Smooth muscle cell (in vitro differentiated cells): ENCODE results near the gene SPTAN1. TPM values are rescaled to one million over a fixed set of nuclear protein-coding genes. Genes with fewer than 3 reads are reported as not detected.
A peak's percentile ranks its signal among the peaks of the same experiment; 100 is the strongest.

Experiments used
- DNase-seq: peaks from one replicate; lab custom pipeline; 2025; ENCODE audit not compliant: unreplicated experiment; lab: John Stamatoyannopoulos, UW
- H2AFZ ChIP-seq: fragments of 200-600 bp; sonication (generic); 2 replicates; pipeline ENCODE4 v1.6.0; 2016; ENCODE audit warnings: antibody characterized with exemption, low read depth, mild to moderate bottlenecking
- H3F3A ChIP-seq: fragments of 200-600 bp; sonication (generic); 2 replicates; pipeline ENCODE4 v1.6.0; 2017; ENCODE audit warnings: antibody characterized with exemption, low read depth
- H3K27ac ChIP-seq: fragments of 200-600 bp; sonication (generic); 2 replicates; pipeline ENCODE4 v1.5.1; 2016; ENCODE audit warnings: low read depth, mild to moderate bottlenecking
- H3K27me3 ChIP-seq: fragments of 200-600 bp; sonication (generic); 2 replicates; pipeline ENCODE4 v1.6.1; 2016; ENCODE audit warnings: low read depth, mild to moderate bottlenecking
- H3K36me3 ChIP-seq: fragments of 200-600 bp; sonication (generic); 2 replicates; pipeline ENCODE4 v1.5.1; 2016; ENCODE audit warnings: low read depth
- H3K4me1 ChIP-seq: fragments of 200-600 bp; sonication (generic); 2 replicates; pipeline ENCODE4 v1.5.1; 2016; ENCODE audit warnings: low read depth
- H3K4me2 ChIP-seq: fragments of 200-600 bp; sonication (generic); 2 replicates; pipeline ENCODE4 v1.6.0; 2016; ENCODE audit warnings: mild to moderate bottlenecking
- H3K4me3 ChIP-seq: fragments of 200-600 bp; sonication (generic); 2 replicates; pipeline ENCODE4 v1.5.1; 2016; ENCODE audit warnings: mild to moderate bottlenecking
- H3K79me2 ChIP-seq: fragments of 200-600 bp; sonication (generic); 2 replicates; pipeline ENCODE4 v1.6.0; 2016; ENCODE audit warnings: low read depth, mild to moderate bottlenecking
- H3K9ac ChIP-seq: fragments of 200-600 bp; sonication (generic); 2 replicates; pipeline ENCODE4 v1.6.0; 2016; ENCODE audit warnings: low read depth
- H3K9me3 ChIP-seq: fragments of 200-600 bp; sonication (generic); replicated peaks from 2 replicates; pipeline ENCODE4 v1.5.1; 2016; ENCODE audit warnings: low read depth
- H4K20me1 ChIP-seq: fragments of 200-600 bp; sonication (generic); 2 replicates; pipeline ENCODE4 v1.6.0; 2016; ENCODE audit warnings: low read depth
- WGBS: methylation state at CpG from one replicate; pipeline ENCODE4 v1.1.7; 2016; ENCODE audit warnings: low lambda C conversion rate; 5-methylcytosine and 5-hydroxymethylcytosine counted together
- polyA plus RNA-seq: library from polyadenylated mRNA; unstranded; fragments of >200 nt; fragmentation: Nextera tagmentation; extraction: Ambion mirVana; gene quantifications from 2 replicates; pipeline ENCODE4 v1.2.1, GENCODE V29; 2016
- total RNA-seq: library from RNA; depleted of rRNA; stranded (reverse); fragments of >200 nt; gene quantifications from 2 replicates; pipeline ENCODE4 v1.2.3, GENCODE V29; 2014
- TF ChIP-seq, protein P1 (sequence below): fragments of 200-600 bp; sonication (generic); IDR thresholded peaks from 2 replicates; pipeline ENCODE4 v1.5.1; 2017; ENCODE audit warnings: borderline replicate concordance, mild to moderate bottlenecking, antibody characterized with exemption; ENCODE audit not compliant: insufficient read depth, poor library complexity, severe bottlenecking

The SPTAN1 gene
- total and polyA plus RNA-seq, 2 experiments from 2014 or later = 84.9 to 145 TPM

DNA sequence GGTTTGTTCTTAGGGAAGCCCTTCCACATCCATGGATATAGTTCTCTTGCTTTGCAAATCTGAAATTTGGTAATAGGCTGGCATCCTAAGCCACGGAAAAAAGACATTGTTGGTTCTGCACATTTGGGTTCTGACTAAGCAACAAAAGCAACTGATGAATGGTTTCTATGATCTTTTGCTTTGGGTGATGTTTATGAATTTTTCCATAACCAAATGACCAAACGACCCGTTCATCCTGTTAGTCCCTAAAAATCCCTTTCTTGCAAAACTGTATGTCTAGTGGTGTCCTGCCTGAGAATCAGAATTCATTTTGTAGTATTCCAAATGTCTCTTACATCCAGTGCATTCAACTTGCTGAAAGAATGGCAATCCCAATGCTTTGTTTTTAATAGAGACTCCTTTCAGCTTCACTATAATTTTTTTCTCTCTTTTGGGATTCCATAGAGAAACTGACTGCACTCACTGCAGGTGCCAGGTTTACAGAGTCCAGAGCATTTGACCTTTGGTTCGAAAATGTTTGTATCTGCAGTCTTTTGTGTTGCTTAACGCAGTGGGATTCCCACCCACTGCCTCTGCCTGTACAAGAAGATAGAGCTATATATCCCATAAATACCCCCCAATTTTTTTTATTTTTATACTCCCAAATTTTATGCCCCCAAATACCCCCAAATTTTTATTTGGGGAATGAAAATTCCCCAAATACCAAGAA is 4.7 kb downstream of the SPTAN1 start:
- 88% methylated on average over 5 of the region's 5 CpGs for WGBS
- Histone ChIP-seq H3K9me3 (no peaks in the 10 kb centered on the region), H2AFZ (no peak overlapping the region), H3K9ac (no peak overlapping the region), H3K4me1 (peaks cover 36% of the 10 kb centered on the region), H3F3A (peaks cover 17% of the 10 kb centered on the region), H3K27me3 (no peaks in the 10 kb centered on the region), H4K20me1 (peaks cover 89% of the 10 kb centered on the region), H3K27ac (no peak overlapping the region), H3K4me3 (no peak overlapping the region), H3K36me3 (no peaks in the 10 kb centered on the region), H3K79me2 (peaks cover 77% of the 10 kb centered on the region), H3K4me2 (no peak overlapping the region)
- TF ChIP-seq, protein P1, sequence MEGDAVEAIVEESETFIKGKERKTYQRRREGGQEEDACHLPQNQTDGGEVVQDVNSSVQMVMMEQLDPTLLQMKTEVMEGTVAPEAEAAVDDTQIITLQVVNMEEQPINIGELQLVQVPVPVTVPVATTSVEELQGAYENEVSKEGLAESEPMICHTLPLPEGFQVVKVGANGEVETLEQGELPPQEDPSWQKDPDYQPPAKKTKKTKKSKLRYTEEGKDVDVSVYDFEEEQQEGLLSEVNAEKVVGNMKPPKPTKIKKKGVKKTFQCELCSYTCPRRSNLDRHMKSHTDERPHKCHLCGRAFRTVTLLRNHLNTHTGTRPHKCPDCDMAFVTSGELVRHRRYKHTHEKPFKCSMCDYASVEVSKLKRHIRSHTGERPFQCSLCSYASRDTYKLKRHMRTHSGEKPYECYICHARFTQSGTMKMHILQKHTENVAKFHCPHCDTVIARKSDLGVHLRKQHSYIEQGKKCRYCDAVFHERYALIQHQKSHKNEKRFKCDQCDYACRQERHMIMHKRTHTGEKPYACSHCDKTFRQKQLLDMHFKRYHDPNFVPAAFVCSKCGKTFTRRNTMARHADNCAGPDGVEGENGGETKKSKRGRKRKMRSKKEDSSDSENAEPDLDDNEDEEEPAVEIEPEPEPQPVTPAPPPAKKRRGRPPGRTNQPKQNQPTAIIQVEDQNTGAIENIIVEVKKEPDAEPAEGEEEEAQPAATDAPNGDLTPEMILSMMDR = no peak
- no peak for DNase-seq

DNA sequence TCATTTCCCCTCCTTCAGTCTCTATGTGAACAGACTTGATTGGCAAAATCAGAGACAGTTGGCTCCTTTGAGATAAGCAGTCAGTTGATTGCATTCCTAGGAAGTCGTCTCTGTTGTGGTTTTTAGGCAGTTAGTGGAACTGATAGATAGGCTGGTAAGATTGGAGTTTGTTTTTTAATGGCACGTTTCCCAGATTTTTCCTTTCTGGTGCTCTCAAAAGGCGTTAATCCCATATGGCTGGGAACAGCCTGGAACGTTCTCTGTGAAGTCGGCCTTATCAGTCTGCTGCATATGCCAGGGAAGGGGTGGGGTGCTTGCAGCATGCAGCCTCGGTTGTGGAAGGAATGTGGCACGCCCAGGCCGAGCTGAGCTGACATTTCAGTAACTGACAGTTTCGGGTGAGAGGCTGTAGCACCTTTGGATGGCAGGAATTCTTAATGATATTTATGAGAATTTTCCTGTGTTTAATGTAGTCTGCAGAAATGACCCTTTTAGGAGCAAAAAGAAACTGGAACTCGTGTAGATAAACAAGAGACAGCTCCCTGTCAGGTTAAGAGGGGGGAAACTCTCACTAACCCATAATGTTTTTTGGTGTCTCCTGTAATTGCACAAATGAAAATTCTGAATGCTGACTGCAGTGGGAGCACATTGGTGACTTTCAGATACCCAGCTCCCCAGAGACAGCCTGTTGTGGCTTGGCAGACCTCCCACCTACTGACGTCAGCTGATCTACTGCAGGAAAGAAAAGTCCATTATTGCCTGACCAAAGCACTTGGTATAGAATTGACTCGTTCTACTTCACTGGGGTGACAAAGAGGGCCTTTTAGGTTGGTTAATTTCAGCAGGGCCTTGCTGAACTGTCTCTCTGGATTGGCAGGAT is 6.3 kb downstream of the SPTAN1 start:
- H3K27me3 ChIP-seq = no peaks in the 10 kb centered on the region
- H3K79me2 ChIP-seq = peaks cover 77% of the 10 kb centered on the region
- H3F3A ChIP-seq = peaks cover 21% of the 10 kb centered on the region
- peaks cover 34% of the 10 kb centered on the region for H3K4me1 ChIP-seq
- H3K27ac ChIP-seq = peak overlapping the region; percentile 64
- H3K4me2 ChIP-seq = peak overlapping the region; percentile 50
- peak; percentile 8 for DNase-seq
- H3K9me3 ChIP-seq = no peaks in the 10 kb centered on the region
- H3K4me3 ChIP-seq = peak overlapping the region; percentile 6
- no peaks in the 10 kb centered on the region for H3K36me3 ChIP-seq
- no peak overlapping the region for H2AFZ ChIP-seq
- 5% methylated on average over 12 of the region's 12 CpGs for WGBS
- H4K20me1 ChIP-seq = peaks cover 93% of the 10 kb centered on the region
- TF ChIP-seq, protein P1 = no peak
- no peak overlapping the region for H3K9ac ChIP-seq

DNA sequence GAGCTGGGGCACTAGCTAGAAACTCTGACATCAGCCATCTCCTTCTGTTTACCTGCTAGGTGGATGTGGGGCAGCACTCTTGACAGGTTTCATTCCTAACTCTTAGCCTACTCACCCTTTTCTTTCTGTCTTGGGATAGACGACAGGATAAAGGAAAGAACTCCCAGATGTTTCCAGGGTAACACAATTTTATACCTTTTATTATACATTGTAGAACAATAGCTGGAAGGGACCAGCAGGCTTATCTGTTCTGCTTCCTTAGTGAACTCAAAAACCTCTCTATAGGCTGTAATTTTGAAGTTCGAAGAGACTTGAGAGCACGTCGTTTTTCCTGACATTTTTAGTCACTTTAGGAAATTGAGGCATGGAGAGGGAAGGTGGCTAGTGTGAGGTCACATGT is 13.2 kb downstream of the SPTAN1 start:
- H3K4me3 ChIP-seq = no peak overlapping the region
- H3K27me3 ChIP-seq = no peaks in the 10 kb centered on the region
- no peaks in the 10 kb centered on the region for H3K4me1 ChIP-seq
- TF ChIP-seq, protein P1 = no peak
- H3K9me3 ChIP-seq = no peaks in the 10 kb centered on the region
- DNase-seq = no peak
- no peak overlapping the region for H3K27ac ChIP-seq
- H3F3A ChIP-seq = peaks cover 4% of the 10 kb centered on the region
- H3K9ac ChIP-seq = no peak overlapping the region
- H4K20me1 ChIP-seq = peaks cover 90% of the 10 kb centered on the region
- H3K36me3 ChIP-seq = peaks cover 26% of the 10 kb centered on the region
- WGBS = 97% methylated on average over 4 of the region's 4 CpGs
- H3K79me2 ChIP-seq = peaks cover 71% of the 10 kb centered on the region
- H3K4me2 ChIP-seq = no peak overlapping the region
- H2AFZ ChIP-seq = no peak overlapping the region
